ENCODE measurements around the gene GAS2L3. TPM values are rescaled to one million over a fixed set of nuclear protein-coding genes. Genes with fewer than 3 reads are reported as not detected.

GAS2L3 gene
- total and polyA plus RNA-seq, 2 of the 13 experiments (the other 11 are each of a cell fraction or from before 2014, with no cell fraction given), result 7.0 to 20.8 TPM

DNA sequence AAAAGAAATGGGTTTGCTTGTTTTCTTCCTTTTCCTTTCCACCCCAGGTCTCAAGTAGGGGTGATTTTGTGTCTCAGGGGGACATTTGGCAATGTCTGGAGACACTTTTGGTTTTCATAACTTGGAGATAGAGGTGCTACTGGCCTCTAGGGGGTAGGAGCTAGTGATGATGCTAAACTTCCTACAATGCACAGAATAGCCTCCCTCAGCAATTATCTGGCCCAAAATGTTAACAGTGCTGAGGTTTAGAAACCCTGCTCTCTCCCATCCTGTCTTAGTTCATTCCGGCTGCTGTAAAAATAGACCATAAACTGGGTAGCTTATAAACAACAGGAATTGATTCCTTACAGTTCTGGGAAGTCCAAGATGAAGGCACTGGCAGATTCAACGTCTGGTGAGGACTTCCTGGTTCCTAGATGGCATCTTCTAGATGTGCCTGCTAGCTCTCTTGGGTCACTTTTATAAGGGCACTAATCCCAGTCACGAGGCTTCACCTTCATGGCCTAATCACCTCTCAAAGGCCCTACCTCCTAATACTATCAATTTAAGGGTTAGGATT is 7.4 kb upstream of the GAS2L3 start (continued):
- TF ChIP-seq, protein P1, sequence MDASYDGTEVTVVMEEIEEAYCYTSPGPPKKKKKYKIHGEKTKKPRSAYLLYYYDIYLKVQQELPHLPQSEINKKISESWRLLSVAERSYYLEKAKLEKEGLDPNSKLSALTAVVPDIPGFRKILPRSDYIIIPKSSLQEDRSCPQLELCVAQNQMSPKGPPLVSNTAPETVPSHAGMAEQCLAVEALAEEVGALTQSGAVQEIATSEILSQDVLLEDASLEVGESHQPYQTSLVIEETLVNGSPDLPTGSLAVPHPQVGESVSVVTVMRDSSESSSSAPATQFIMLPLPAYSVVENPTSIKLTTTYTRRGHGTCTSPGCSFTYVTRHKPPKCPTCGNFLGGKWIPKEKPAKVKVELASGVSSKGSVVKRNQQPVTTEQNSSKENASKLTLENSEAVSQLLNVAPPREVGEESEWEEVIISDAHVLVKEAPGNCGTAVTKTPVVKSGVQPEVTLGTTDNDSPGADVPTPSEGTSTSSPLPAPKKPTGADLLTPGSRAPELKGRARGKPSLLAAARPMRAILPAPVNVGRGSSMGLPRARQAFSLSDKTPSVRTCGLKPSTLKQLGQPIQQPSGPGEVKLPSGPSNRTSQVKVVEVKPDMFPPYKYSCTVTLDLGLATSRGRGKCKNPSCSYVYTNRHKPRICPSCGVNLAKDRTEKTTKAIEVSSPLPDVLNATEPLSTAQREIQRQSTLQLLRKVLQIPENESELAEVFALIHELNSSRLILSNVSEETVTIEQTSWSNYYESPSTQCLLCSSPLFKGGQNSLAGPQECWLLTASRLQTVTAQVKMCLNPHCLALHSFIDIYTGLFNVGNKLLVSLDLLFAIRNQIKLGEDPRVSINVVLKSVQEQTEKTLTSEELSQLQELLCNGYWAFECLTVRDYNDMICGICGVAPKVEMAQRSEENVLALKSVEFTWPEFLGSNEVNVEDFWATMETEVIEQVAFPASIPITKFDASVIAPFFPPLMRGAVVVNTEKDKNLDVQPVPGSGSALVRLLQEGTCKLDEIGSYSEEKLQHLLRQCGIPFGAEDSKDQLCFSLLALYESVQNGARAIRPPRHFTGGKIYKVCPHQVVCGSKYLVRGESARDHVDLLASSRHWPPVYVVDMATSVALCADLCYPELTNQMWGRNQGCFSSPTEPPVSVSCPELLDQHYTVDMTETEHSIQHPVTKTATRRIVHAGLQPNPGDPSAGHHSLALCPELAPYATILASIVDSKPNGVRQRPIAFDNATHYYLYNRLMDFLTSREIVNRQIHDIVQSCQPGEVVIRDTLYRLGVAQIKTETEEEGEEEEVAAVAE (CRISPR knock-in tag; IDR thresholded peaks at IDR 0.05; ENCODE audit: borderline replicate concordance), result no peak
- peak; percentile 50 to 62 for TF ChIP-seq MAFK (conservative IDR thresholded peaks at IDR 0.05 in 1 of 2, IDR thresholded peaks at IDR 0.05 in 1 of 2; ENCODE audit: low read length in 2 of 2)
- TF ChIP-seq ATM (IDR thresholded peaks at IDR 0.05; ENCODE audit: borderline replicate concordance), result no peak
- no peak for TF ChIP-seq HOXA7 (CRISPR knock-in tag; IDR thresholded peaks at IDR 0.05)
- TF ChIP-seq, protein P2, sequence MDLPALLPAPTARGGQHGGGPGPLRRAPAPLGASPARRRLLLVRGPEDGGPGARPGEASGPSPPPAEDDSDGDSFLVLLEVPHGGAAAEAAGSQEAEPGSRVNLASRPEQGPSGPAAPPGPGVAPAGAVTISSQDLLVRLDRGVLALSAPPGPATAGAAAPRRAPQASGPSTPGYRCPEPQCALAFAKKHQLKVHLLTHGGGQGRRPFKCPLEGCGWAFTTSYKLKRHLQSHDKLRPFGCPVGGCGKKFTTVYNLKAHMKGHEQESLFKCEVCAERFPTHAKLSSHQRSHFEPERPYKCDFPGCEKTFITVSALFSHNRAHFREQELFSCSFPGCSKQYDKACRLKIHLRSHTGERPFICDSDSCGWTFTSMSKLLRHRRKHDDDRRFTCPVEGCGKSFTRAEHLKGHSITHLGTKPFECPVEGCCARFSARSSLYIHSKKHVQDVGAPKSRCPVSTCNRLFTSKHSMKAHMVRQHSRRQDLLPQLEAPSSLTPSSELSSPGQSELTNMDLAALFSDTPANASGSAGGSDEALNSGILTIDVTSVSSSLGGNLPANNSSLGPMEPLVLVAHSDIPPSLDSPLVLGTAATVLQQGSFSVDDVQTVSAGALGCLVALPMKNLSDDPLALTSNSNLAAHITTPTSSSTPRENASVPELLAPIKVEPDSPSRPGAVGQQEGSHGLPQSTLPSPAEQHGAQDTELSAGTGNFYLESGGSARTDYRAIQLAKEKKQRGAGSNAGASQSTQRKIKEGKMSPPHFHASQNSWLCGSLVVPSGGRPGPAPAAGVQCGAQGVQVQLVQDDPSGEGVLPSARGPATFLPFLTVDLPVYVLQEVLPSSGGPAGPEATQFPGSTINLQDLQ (CRISPR knock-in tag; IDR thresholded peaks at IDR 0.05), result no peak
